Osteocyte (in vitro differentiated cells): Measurements from ENCODE around the gene ATP5MC2. TPM values are rescaled to one million over a fixed set of nuclear protein-coding genes. Genes with fewer than 3 reads are reported as not detected.
A peak's percentile ranks its signal among the peaks of the same experiment; 100 is the strongest.

Experiments
- DNase-seq: peaks from one replicate; pipeline ENCODE4 v3.0.0; 2021; ENCODE audit warnings: mixed read lengths; ENCODE audit not compliant: unreplicated experiment; ENCODE audit errors: extremely low spot score
- H3K27ac Mint-ChIP-seq: one replicate; pipeline ENCODE4 v1.8.0; 2021; ENCODE audit warnings: mild to moderate bottlenecking, mixed read lengths; ENCODE audit not compliant: unreplicated experiment
- H3K27me3 Mint-ChIP-seq: one replicate; pipeline ENCODE4 v1.8.0; 2021; ENCODE audit warnings: mixed read lengths; ENCODE audit not compliant: unreplicated experiment
- H3K36me3 Mint-ChIP-seq: one replicate; pipeline ENCODE4 v1.8.0; 2021; ENCODE audit warnings: mixed read lengths; ENCODE audit not compliant: unreplicated experiment
- H3K4me1 Mint-ChIP-seq: one replicate; pipeline ENCODE4 v1.8.0; 2021; ENCODE audit warnings: mixed read lengths; ENCODE audit not compliant: unreplicated experiment
- H3K4me3 Mint-ChIP-seq: one replicate; pipeline ENCODE4 v1.8.0; 2021; ENCODE audit warnings: mild to moderate bottlenecking, moderate library complexity, mixed read lengths; ENCODE audit not compliant: unreplicated experiment
- H3K9me3 Mint-ChIP-seq: one replicate; pipeline ENCODE4 v1.8.0; 2021; ENCODE audit warnings: mixed read lengths; ENCODE audit not compliant: unreplicated experiment
- total RNA-seq: library from RNA; stranded (reverse); gene quantifications from 2 replicates; pipeline ENCODE4 v1.2.1, GENCODE V29; 2021
- TF ChIP-seq, protein P1 (sequence below): fragments of 200-600 bp; sonication (generic); IDR thresholded peaks from 2 replicates; pipeline ENCODE4 v1.5.0; 2021; ENCODE audit warnings: antibody characterized with exemption, mild to moderate bottlenecking, moderate library complexity

Gene ATP5MC2
- total RNA-seq, 1 donor from 2014 or later: 294 TPM

DNA sequence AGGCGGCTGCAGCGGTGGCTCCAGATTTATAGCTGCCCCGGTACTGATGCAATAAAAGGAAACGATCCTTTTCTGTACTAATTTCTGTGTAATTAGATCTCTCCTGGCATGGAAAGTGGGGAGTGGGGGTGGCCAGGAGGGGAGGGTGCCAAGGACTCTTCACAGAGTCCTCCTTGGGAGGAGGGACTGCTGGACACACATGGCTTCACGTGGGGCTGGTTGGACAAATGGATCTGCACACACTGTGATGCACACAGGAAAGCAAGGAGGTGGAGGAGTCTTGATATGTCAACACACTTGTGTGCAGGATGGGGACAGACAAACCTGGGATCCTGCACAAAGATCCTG is 23.8 kb upstream of the ATP5MC2 start:
- no peaks in the 10 kb centered on the region for H3K36me3 Mint-ChIP-seq
- H3K27ac Mint-ChIP-seq: no peak overlapping the region
- no peak overlapping the region for H3K4me3 Mint-ChIP-seq
- peaks cover 19% of the 10 kb centered on the region for H3K4me1 Mint-ChIP-seq
- TF ChIP-seq, protein P1, sequence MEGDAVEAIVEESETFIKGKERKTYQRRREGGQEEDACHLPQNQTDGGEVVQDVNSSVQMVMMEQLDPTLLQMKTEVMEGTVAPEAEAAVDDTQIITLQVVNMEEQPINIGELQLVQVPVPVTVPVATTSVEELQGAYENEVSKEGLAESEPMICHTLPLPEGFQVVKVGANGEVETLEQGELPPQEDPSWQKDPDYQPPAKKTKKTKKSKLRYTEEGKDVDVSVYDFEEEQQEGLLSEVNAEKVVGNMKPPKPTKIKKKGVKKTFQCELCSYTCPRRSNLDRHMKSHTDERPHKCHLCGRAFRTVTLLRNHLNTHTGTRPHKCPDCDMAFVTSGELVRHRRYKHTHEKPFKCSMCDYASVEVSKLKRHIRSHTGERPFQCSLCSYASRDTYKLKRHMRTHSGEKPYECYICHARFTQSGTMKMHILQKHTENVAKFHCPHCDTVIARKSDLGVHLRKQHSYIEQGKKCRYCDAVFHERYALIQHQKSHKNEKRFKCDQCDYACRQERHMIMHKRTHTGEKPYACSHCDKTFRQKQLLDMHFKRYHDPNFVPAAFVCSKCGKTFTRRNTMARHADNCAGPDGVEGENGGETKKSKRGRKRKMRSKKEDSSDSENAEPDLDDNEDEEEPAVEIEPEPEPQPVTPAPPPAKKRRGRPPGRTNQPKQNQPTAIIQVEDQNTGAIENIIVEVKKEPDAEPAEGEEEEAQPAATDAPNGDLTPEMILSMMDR: no peak
- no peak for DNase-seq
- H3K9me3 Mint-ChIP-seq: no peaks in the 10 kb centered on the region
- peaks cover 85% of the 10 kb centered on the region for H3K27me3 Mint-ChIP-seq

DNA sequence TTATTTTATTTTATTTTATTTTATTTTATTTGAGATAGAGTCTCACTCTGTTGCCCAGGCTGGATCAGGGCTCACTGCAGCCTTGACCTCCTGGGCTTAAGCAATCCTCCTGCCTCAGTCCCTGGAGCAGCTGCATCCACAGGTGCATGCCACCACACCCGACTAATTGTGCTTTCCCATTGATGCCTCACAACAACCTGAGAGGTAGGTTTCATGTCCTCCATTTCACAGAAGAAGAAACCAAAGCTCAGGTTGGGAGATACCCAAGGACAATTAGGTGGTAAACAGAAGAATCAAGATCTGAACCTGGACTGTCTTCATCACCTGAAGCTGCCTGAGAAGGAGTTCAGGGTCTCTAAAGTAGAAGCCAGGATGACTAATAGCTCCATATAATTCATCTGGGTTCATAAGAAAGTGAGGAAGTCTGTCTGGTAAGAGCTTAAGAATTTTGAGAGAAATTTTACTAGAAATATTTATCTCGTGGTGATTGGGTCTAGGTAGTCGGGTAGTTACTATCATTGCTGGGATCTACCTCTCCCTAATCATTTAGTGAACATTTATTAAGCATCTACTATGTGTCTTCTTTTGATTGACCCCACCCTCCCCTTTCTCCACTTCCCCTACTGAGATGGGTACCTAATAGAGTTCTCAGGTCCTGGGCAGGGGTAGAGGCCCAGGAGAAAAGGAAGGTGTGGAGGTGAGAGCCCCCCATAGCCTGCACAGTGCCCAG is 23.2 kb upstream of the ATP5MC2 start:
- Mint-ChIP-seq H3K9me3 (no peaks in the 10 kb centered on the region), H3K4me3 (no peak overlapping the region), H3K27me3 (peaks cover 85% of the 10 kb centered on the region), H3K27ac (no peak overlapping the region), H3K4me1 (peaks cover 19% of the 10 kb centered on the region), H3K36me3 (no peaks in the 10 kb centered on the region)
- TF ChIP-seq, protein P1: no peak
- DNase-seq: no peak

DNA sequence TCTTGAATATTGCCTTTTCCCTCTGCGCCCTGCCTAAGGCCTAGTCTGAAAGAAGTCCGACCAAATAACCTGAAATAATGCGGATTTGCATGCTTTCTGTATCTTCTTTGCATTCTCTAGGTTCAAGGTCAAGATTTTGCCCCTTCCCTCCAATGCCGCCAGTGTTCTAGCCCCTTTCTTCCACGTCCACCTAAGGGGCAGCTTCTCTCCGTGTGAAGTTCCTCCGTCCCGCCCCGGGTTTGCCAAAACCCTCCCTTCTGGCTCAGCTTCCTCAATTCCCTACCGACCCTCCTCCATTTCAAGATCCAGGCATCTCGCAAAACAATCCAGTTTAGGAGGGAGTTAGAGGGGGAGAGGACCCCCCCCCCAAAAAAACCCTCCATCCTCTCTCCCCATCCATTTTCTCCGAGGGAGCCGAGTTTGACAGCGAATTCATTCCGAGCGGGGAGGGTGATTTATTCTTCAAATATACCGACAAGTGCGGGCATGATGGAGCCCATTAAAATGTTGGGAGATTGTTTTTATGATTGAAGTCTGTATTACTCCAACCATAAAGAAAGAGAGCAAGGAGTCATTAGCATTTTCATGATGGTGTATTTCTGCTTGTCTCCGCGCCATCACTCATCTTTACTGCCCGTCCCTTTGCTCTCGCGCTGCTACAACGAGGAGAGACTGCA is 20.9 kb upstream of the ATP5MC2 start:
- DNase-seq: no peak
- TF ChIP-seq, protein P1: no peak
- Mint-ChIP-seq H3K36me3 (no peaks in the 10 kb centered on the region), H3K9me3 (no peaks in the 10 kb centered on the region), H3K4me1 (peaks cover 19% of the 10 kb centered on the region), H3K27ac (no peak overlapping the region), H3K27me3 (peaks cover 72% of the 10 kb centered on the region), H3K4me3 (peak overlapping the region; percentile 57)

DNA sequence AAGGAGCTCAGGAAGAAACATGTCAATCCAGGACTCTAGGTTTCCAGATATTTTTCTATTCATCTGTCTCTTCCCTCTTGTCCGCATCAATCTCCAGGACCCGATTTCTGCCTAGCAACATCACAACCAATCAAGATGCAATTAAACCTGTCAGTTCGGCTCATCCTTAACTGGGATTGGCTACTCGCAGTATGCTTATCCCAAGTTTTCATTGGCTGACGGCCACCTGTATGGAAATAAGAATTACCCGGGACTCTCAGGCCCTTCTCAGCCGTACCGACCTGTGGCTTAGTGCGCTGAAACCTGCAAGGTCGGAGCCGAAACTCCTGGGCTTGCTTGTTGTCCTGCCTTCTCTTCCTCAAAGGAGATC is 20.4 kb upstream of the ATP5MC2 start:
- no peak overlapping the region for H3K27ac Mint-ChIP-seq
- H3K9me3 Mint-ChIP-seq: no peaks in the 10 kb centered on the region
- DNase-seq: no peak
- peak overlapping the region; percentile 57 for H3K4me3 Mint-ChIP-seq
- H3K36me3 Mint-ChIP-seq: no peaks in the 10 kb centered on the region
- peaks cover 69% of the 10 kb centered on the region for H3K27me3 Mint-ChIP-seq
- TF ChIP-seq, protein P1: no peak
- peaks cover 19% of the 10 kb centered on the region for H3K4me1 Mint-ChIP-seq
